Vagina (tissue), 2 donors: Measurements from ENCODE around the gene FUT6. TPM values are rescaled to one million over a fixed set of nuclear protein-coding genes. Genes with fewer than 3 reads are reported as not detected.
A peak's percentile ranks its signal among the peaks of the same experiment; 100 is the strongest.

ENCODE experiments used
- DNase-seq, 2 donors: peaks; one replicate each; pipeline ENCODE4 v3.0.0-alpha.2; 2017; ENCODE audit errors: extremely low spot score in 2 of 2
- H3K27ac ChIP-seq: fragments of 200-600 bp; sonication (generic); one replicate; pipeline ENCODE4 v1.5.1; 2019
- H3K27me3 ChIP-seq: fragments of 200-600 bp; sonication (generic); one replicate; pipeline ENCODE4 v1.5.1; 2019
- H3K36me3 ChIP-seq, 2 donors: fragments of 200-600 bp; sonication (generic); one replicate each; pipeline ENCODE4 v1.5.1; 2017 to 2019
- H3K4me1 ChIP-seq: fragments of 200-600 bp; sonication (generic); one replicate; pipeline ENCODE4 v1.5.1; 2019
- H3K4me3 ChIP-seq, 2 donors: fragments of 200-600 bp; sonication (generic); 1 replicate in 1 of 2; 2 replicates in 1 of 2; pipeline ENCODE4 v1.5.1; 2016 to 2019
- H3K9me3 ChIP-seq: fragments of 200-600 bp; sonication (generic); one replicate; pipeline ENCODE4 v1.5.1; 2019
- CTCF ChIP-seq, 3 experiments: fragments of 450-650 bp in 2 of 3; fragments of 200-600 bp in 1 of 3; sonication (generic) in 1 of 3; IDR thresholded peaks; one replicate each; pipeline ENCODE4 v1.5.1; 2017 to 2019; ENCODE audit warnings: antibody characterized with exemption in 3 of 3, mild to moderate bottlenecking in 2 of 3, moderate library complexity in 2 of 3
- POLR2A ChIP-seq, 2 donors: fragments of 450-650 bp; IDR thresholded peaks; one replicate each; pipeline ENCODE4 v1.6.1; 2017; ENCODE audit warnings: antibody characterized with exemption in 2 of 2, mild to moderate bottlenecking in 2 of 2, moderate library complexity in 2 of 2
- POLR2AphosphoS5 ChIP-seq, 2 donors: sonication (generic); formaldehyde crosslinking; IDR thresholded peaks; one replicate each; pipeline ENCODE4 v1.9.0; 2017; ENCODE audit warnings: antibody characterized with exemption in 2 of 2, mild to moderate bottlenecking in 2 of 2, low read depth in 1 of 2; ENCODE audit not compliant: insufficient read depth in 1 of 2
- intact Hi-C: fragments of 100-400 bp; cut with DNase I; formaldehyde crosslinking; loops from one replicate; pipeline ENCODE4 v1.15.1; 2023
- total RNA-seq: library from RNA; depleted of rRNA; stranded (reverse); fragments of >200 nt; gene quantifications from one replicate; pipeline ENCODE4 v1.2.3, GENCODE V29; 2016

The FUT6 gene
- total RNA-seq, 1 donor from 2014 or later, result 36.8 TPM

GRCh38 chr19:5832061-5832460, 7.4 kb downstream of the FUT6 start:
- intact Hi-C loops, result no loop called here
- Histone ChIP-seq H3K27me3 (no peaks in the 10 kb centered on the region), H3K36me3 (no peaks in the 10 kb centered on the region), H3K4me1 (peaks cover 16% of the 10 kb centered on the region), H3K27ac (no peak overlapping the region), H3K9me3 (no peaks in the 10 kb centered on the region), H3K4me3 (no peak overlapping the region)
- TF ChIP-seq CTCF (IDR thresholded peaks at IDR 0.05) (no peak), POLR2A (IDR thresholded peaks at IDR 0.05) (no peak), POLR2AphosphoS5 (IDR thresholded peaks at IDR 0.05; ENCODE audit: insufficient read depth in 1 of 2, low read depth in 1 of 2) (no peak)
- no peak for DNase-seq

DNA sequence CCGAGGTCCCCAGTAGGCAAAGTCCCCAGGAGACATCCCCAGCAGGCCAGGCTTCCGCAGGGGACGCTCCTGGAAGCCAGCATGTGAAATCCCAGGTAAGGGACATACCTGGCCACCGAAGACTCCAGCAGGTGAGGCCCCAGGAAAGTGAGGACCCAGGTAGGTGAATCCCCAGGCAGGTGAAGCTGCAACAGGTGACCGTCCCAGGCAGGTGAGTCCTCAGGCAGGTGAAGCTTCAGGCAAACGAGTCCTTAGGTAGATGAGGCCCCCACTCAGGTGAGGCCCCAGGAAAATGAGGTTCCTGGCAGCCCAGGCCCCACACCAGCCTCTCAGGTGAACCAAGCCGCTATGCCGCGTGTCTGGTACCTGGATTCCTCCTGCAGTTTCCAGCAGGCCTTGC, 8.3 kb downstream of the FUT6 start:
- H3K4me3 ChIP-seq, result no peak overlapping the region
- intact Hi-C loops, result no loop called here
- no peak for TF ChIP-seq CTCF (IDR thresholded peaks at IDR 0.05)
- no peak for TF ChIP-seq POLR2A (IDR thresholded peaks at IDR 0.05)
- TF ChIP-seq POLR2AphosphoS5 (IDR thresholded peaks at IDR 0.05; ENCODE audit: insufficient read depth in 1 of 2, low read depth in 1 of 2), result no peak

GRCh38 chr19:5829567-5830310, 9.8 kb downstream of the FUT6 start:
- no peaks in the 10 kb centered on the region for H3K36me3 ChIP-seq
- peak overlapping the region; percentile 33 for H3K27ac ChIP-seq
- peaks cover 16% of the 10 kb centered on the region for H3K4me1 ChIP-seq
- H3K27me3 ChIP-seq, result no peaks in the 10 kb centered on the region
- no peak for DNase-seq
- TF ChIP-seq POLR2A (IDR thresholded peaks at IDR 0.05) (no peak), CTCF (IDR thresholded peaks at IDR 0.05) (no peak), POLR2AphosphoS5 (IDR thresholded peaks at IDR 0.05; ENCODE audit: insufficient read depth in 1 of 2, low read depth in 1 of 2) (no peak)
- H3K9me3 ChIP-seq, result no peaks in the 10 kb centered on the region
- peak overlapping the region; percentile 30 to 51 for H3K4me3 ChIP-seq
- intact Hi-C loops, result no loop called here

More for the DNA sequence above, 8.3 kb downstream of the FUT6 start:
- no peaks in the 10 kb centered on the region for H3K36me3 ChIP-seq
- H3K4me1 ChIP-seq, result peaks cover 16% of the 10 kb centered on the region
- DNase-seq, result no peak
- H3K9me3 ChIP-seq, result no peaks in the 10 kb centered on the region
- no peaks in the 10 kb centered on the region for H3K27me3 ChIP-seq
- no peak overlapping the region for H3K27ac ChIP-seq

GRCh38 chr19:5828661-5829566, 10.6 kb downstream of the FUT6 start:
- Histone ChIP-seq H3K27ac (peak overlapping the region; percentile 64), H3K36me3 (no peaks in the 10 kb centered on the region), H3K4me1 (peaks cover 16% of the 10 kb centered on the region), H3K27me3 (no peaks in the 10 kb centered on the region), H3K9me3 (no peaks in the 10 kb centered on the region), H3K4me3 (peak overlapping the region; percentile 45 to 51)
- no peak for DNase-seq
- no peak for TF ChIP-seq POLR2AphosphoS5 (IDR thresholded peaks at IDR 0.05; ENCODE audit: insufficient read depth in 1 of 2, low read depth in 1 of 2)
- TF ChIP-seq POLR2A (IDR thresholded peaks at IDR 0.05), result no peak
- intact Hi-C loops, result no loop called here

DNA sequence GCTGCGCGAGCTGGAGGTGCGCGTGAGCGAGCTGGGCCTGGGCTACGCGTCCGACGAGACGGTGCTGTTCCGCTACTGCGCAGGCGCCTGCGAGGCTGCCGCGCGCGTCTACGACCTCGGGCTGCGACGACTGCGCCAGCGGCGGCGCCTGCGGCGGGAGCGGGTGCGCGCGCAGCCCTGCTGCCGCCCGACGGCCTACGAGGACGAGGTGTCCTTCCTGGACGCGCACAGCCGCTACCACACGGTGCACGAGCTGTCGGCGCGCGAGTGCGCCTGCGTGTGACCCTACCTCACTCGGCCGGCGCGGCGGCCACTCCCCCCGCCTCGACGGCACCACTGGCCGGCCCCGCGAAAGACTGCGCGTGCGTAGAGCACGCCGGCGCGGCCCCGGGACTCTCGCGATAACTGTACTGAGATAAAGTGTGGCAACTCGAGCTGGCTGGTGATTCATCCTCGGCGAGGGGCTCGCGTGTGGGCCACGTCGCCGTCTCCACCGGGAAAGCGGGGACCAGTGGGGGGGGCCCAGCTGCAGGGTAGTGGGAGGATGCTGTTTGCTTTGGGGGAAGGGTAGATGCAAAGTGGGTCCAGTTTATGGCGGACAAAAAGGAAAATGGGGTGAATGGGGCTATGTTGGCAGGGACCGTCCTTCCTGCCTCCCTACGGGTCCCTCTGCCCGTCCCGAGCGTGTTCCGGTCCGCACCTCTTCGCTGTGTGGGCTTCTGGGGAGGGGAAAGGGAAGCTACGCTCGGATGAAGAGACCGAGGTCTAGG, 11.4 kb downstream of the FUT6 start:
- TF ChIP-seq POLR2AphosphoS5 (IDR thresholded peaks at IDR 0.05; ENCODE audit: insufficient read depth in 1 of 2, low read depth in 1 of 2) (peak in 1 of 2 donors; percentile 91), POLR2A (IDR thresholded peaks at IDR 0.05) (peak in 1 of 2 donors; percentile 65), CTCF (IDR thresholded peaks at IDR 0.05) (no peak)
- DNase-seq, result no peak
- intact Hi-C loops, result no loop called here

More for the DNA sequence above, 11.4 kb downstream of the FUT6 start:
- H3K4me3 ChIP-seq, result peak overlapping the region; percentile 45 to 51
- H3K36me3 ChIP-seq, result no peaks in the 10 kb centered on the region
- no peaks in the 10 kb centered on the region for H3K9me3 ChIP-seq
- peak overlapping the region; percentile 64 for H3K27ac ChIP-seq
- H3K27me3 ChIP-seq, result no peaks in the 10 kb centered on the region
- H3K4me1 ChIP-seq, result peaks cover 16% of the 10 kb centered on the region
